ENCODE data around the gene CDK5RAP3. TPM values are rescaled to one million over a fixed set of nuclear protein-coding genes. Genes with fewer than 3 reads are reported as not detected.

Gene CDK5RAP3
- polyA plus RNA-seq, 2 donors = 103 to 217 TPM

GRCh38 chr17:47935961-47936360, 35.0 kb upstream of the CDK5RAP3 start:
- H3K36me3 ChIP-seq (ENCODE audit: control insufficient read depth in 2 of 2, insufficient read depth in 2 of 2, low read length in 1 of 2) = peaks cover 0 to 2% of the 10 kb centered on the region in 2 donors
- no peak overlapping the region for H3K27ac ChIP-seq (ENCODE audit: low read depth in 2 of 2, low read length in 1 of 2)
- 44 to 55% methylated on average over 5 of the region's 5 CpGs for WGBS, 2 donors
- H3K4me1 ChIP-seq (ENCODE audit: control insufficient read depth in 2 of 2, insufficient read depth in 2 of 2, low read length in 1 of 2) = peaks cover 2% of the 10 kb centered on the region in 2 donors
- H3K9me3 ChIP-seq (ENCODE audit: control insufficient read depth in 2 of 2, insufficient read depth in 1 of 2, low read depth in 1 of 2, low read length in 1 of 2) = no peaks in the 10 kb centered on the region
- H3K4me3 ChIP-seq (ENCODE audit: low read depth in 1 of 2, low read length in 2 of 2) = no peak overlapping the region
- H3K27me3 ChIP-seq (ENCODE audit: control insufficient read depth in 1 of 2, insufficient read depth in 2 of 2, low read length in 2 of 2) = no peaks in the 10 kb centered on the region

GRCh38 chr17:47937941-47938340, 33.0 kb upstream of the CDK5RAP3 start:
- no peak overlapping the region for H3K4me3 ChIP-seq (ENCODE audit: low read depth in 1 of 2, low read length in 2 of 2)
- H3K27me3 ChIP-seq (ENCODE audit: control insufficient read depth in 1 of 2, insufficient read depth in 2 of 2, low read length in 2 of 2) = no peaks in the 10 kb centered on the region
- H3K27ac ChIP-seq (ENCODE audit: low read depth in 2 of 2, low read length in 1 of 2) = no peak overlapping the region
- WGBS, 2 donors = 82 to 87% methylated on average over 5 of the region's 5 CpGs
- H3K4me1 ChIP-seq (ENCODE audit: control insufficient read depth in 2 of 2, insufficient read depth in 2 of 2, low read length in 1 of 2) = peaks cover 2% of the 10 kb centered on the region in 2 donors
- no peaks in the 10 kb centered on the region for H3K9me3 ChIP-seq (ENCODE audit: control insufficient read depth in 2 of 2, insufficient read depth in 1 of 2, low read depth in 1 of 2, low read length in 1 of 2)
- no peaks in the 10 kb centered on the region for H3K36me3 ChIP-seq (ENCODE audit: control insufficient read depth in 2 of 2, insufficient read depth in 2 of 2, low read length in 1 of 2)

GRCh38 chr17:47941246-47942095, 29.4 kb upstream of the CDK5RAP3 start, which contains the start of gene PNPO:
Gene PNPO, plus strand, starts transcription at chr17:47941571. Its CDS starts 105 bp downstream, at chr17:47941676.
- peak within 1 kb of the TSS; percentile 71 to 77 for H3K4me3 ChIP-seq (ENCODE audit: low read depth in 1 of 2, low read length in 2 of 2)
- WGBS, 2 donors = 1% methylated on average over 45 to 50 of the region's 50 CpGs
- H3K4me1 ChIP-seq (ENCODE audit: control insufficient read depth in 2 of 2, insufficient read depth in 2 of 2, low read length in 1 of 2) = peaks cover 0 to 2% of the 10 kb centered on the region in 2 donors
- H3K36me3 ChIP-seq (ENCODE audit: control insufficient read depth in 2 of 2, insufficient read depth in 2 of 2, low read length in 1 of 2) = peaks cover 0 to 3% of the 10 kb centered on the region in 2 donors
- no peaks in the 10 kb centered on the region for H3K27me3 ChIP-seq (ENCODE audit: control insufficient read depth in 1 of 2, insufficient read depth in 2 of 2, low read length in 2 of 2)
- no peaks in the 10 kb centered on the region for H3K9me3 ChIP-seq (ENCODE audit: control insufficient read depth in 2 of 2, insufficient read depth in 1 of 2, low read depth in 1 of 2, low read length in 1 of 2)
- H3K27ac ChIP-seq (ENCODE audit: low read depth in 2 of 2, low read length in 1 of 2) = peak within 1 kb of the TSS; percentile 37 to 87

GRCh38 chr17:47942096-47942510, 28.8 kb upstream of the CDK5RAP3 start:
- H3K4me3 ChIP-seq (ENCODE audit: low read depth in 1 of 2, low read length in 2 of 2) = peak overlapping the region; percentile 71 to 77
- 9% methylated on average over 5 of the region's 5 CpGs for WGBS, 2 donors
- H3K27me3 ChIP-seq (ENCODE audit: control insufficient read depth in 1 of 2, insufficient read depth in 2 of 2, low read length in 2 of 2) = no peaks in the 10 kb centered on the region
- no peak overlapping the region for H3K27ac ChIP-seq (ENCODE audit: low read depth in 2 of 2, low read length in 1 of 2)
- H3K36me3 ChIP-seq (ENCODE audit: control insufficient read depth in 2 of 2, insufficient read depth in 2 of 2, low read length in 1 of 2) = peaks cover 0 to 3% of the 10 kb centered on the region in 2 donors
- no peaks in the 10 kb centered on the region for H3K9me3 ChIP-seq (ENCODE audit: control insufficient read depth in 2 of 2, insufficient read depth in 1 of 2, low read depth in 1 of 2, low read length in 1 of 2)
- no peaks in the 10 kb centered on the region for H3K4me1 ChIP-seq (ENCODE audit: control insufficient read depth in 2 of 2, insufficient read depth in 2 of 2, low read length in 1 of 2)

- no peak overlapping the region for H3K27ac ChIP-seq (ENCODE audit: low read depth in 2 of 2, low read length in 1 of 2)
- H3K9me3 ChIP-seq (ENCODE audit: control insufficient read depth in 2 of 2, insufficient read depth in 1 of 2, low read depth in 1 of 2, low read length in 1 of 2) = no peaks in the 10 kb centered on the region
- H3K4me1 ChIP-seq (ENCODE audit: control insufficient read depth in 2 of 2, insufficient read depth in 2 of 2, low read length in 1 of 2) = no peaks in the 10 kb centered on the region
- peaks cover 0 to 3% of the 10 kb centered on the region in 2 donors for H3K36me3 ChIP-seq (ENCODE audit: control insufficient read depth in 2 of 2, insufficient read depth in 2 of 2, low read length in 1 of 2)
- 65 to 70% methylated on average over 6 of the region's 6 CpGs for WGBS, 2 donors
- no peaks in the 10 kb centered on the region for H3K27me3 ChIP-seq (ENCODE audit: control insufficient read depth in 1 of 2, insufficient read depth in 2 of 2, low read length in 2 of 2)
- peak overlapping the region in 1 of 2 donors; percentile 77 for H3K4me3 ChIP-seq (ENCODE audit: low read depth in 1 of 2, low read length in 2 of 2)
Observed at GRCh38 chr17:47942568-47942967, 28.3 kb upstream of the CDK5RAP3 start.

- WGBS, 2 donors = 78 to 79% methylated on average over 8 of the region's 8 CpGs
- no peak overlapping the region for H3K4me3 ChIP-seq (ENCODE audit: low read depth in 1 of 2, low read length in 2 of 2)
- no peaks in the 10 kb centered on the region for H3K27me3 ChIP-seq (ENCODE audit: control insufficient read depth in 1 of 2, insufficient read depth in 2 of 2, low read length in 2 of 2)
- peaks cover 0 to 3% of the 10 kb centered on the region in 2 donors for H3K36me3 ChIP-seq (ENCODE audit: control insufficient read depth in 2 of 2, insufficient read depth in 2 of 2, low read length in 1 of 2)
- peaks cover 4 to 9% of the 10 kb centered on the region in 2 donors for H3K4me1 ChIP-seq (ENCODE audit: control insufficient read depth in 2 of 2, insufficient read depth in 2 of 2, low read length in 1 of 2)
- no peak overlapping the region for H3K27ac ChIP-seq (ENCODE audit: low read depth in 2 of 2, low read length in 1 of 2)
- H3K9me3 ChIP-seq (ENCODE audit: control insufficient read depth in 2 of 2, insufficient read depth in 1 of 2, low read depth in 1 of 2, low read length in 1 of 2) = no peaks in the 10 kb centered on the region
Observed at GRCh38 chr17:47945080-47945479, 25.8 kb upstream of the CDK5RAP3 start.

- Histone ChIP-seq H3K27me3 (ENCODE audit: control insufficient read depth in 1 of 2, insufficient read depth in 2 of 2, low read length in 2 of 2) (no peaks in the 10 kb centered on the region), H3K4me3 (ENCODE audit: low read depth in 1 of 2, low read length in 2 of 2) (no peak overlapping the region), H3K9me3 (ENCODE audit: control insufficient read depth in 2 of 2, insufficient read depth in 1 of 2, low read depth in 1 of 2, low read length in 1 of 2) (no peaks in the 10 kb centered on the region), H3K36me3 (ENCODE audit: control insufficient read depth in 2 of 2, insufficient read depth in 2 of 2, low read length in 1 of 2) (peaks cover 0 to 3% of the 10 kb centered on the region in 2 donors), H3K4me1 (ENCODE audit: control insufficient read depth in 2 of 2, insufficient read depth in 2 of 2, low read length in 1 of 2) (peaks cover 4 to 12% of the 10 kb centered on the region in 2 donors), H3K27ac (ENCODE audit: low read depth in 2 of 2, low read length in 1 of 2) (no peak overlapping the region)
- 71 to 82% methylated on average over 10 of the region's 10 CpGs for WGBS, 2 donors
Observed at GRCh38 chr17:47945529-47946508, 25.1 kb upstream of the CDK5RAP3 start.

GRCh38 chr17:47946516-47946915, 24.4 kb upstream of the CDK5RAP3 start:
- Histone ChIP-seq H3K9me3 (ENCODE audit: control insufficient read depth in 2 of 2, insufficient read depth in 1 of 2, low read depth in 1 of 2, low read length in 1 of 2) (no peaks in the 10 kb centered on the region), H3K36me3 (ENCODE audit: control insufficient read depth in 2 of 2, insufficient read depth in 2 of 2, low read length in 1 of 2) (peaks cover 0 to 3% of the 10 kb centered on the region in 2 donors), H3K27me3 (ENCODE audit: control insufficient read depth in 1 of 2, insufficient read depth in 2 of 2, low read length in 2 of 2) (no peaks in the 10 kb centered on the region), H3K4me3 (ENCODE audit: low read depth in 1 of 2, low read length in 2 of 2) (no peak overlapping the region), H3K4me1 (ENCODE audit: control insufficient read depth in 2 of 2, insufficient read depth in 2 of 2, low read length in 1 of 2) (peaks cover 4 to 12% of the 10 kb centered on the region in 2 donors), H3K27ac (ENCODE audit: low read depth in 2 of 2, low read length in 1 of 2) (no peak overlapping the region)
- WGBS, 2 donors = 86 to 89% methylated on average over 6 of the region's 6 CpGs

GRCh38 chr17:47946929-47947397, 23.9 kb upstream of the CDK5RAP3 start:
- H3K27me3 ChIP-seq (ENCODE audit: control insufficient read depth in 1 of 2, insufficient read depth in 2 of 2, low read length in 2 of 2) = no peaks in the 10 kb centered on the region
- H3K27ac ChIP-seq (ENCODE audit: low read depth in 2 of 2, low read length in 1 of 2) = peak overlapping the region; percentile 14 to 75
- peaks cover 4 to 12% of the 10 kb centered on the region in 2 donors for H3K4me1 ChIP-seq (ENCODE audit: control insufficient read depth in 2 of 2, insufficient read depth in 2 of 2, low read length in 1 of 2)
- H3K4me3 ChIP-seq (ENCODE audit: low read depth in 1 of 2, low read length in 2 of 2) = no peak overlapping the region
- H3K36me3 ChIP-seq (ENCODE audit: control insufficient read depth in 2 of 2, insufficient read depth in 2 of 2, low read length in 1 of 2) = peaks cover 0 to 3% of the 10 kb centered on the region in 2 donors
- H3K9me3 ChIP-seq (ENCODE audit: control insufficient read depth in 2 of 2, insufficient read depth in 1 of 2, low read depth in 1 of 2, low read length in 1 of 2) = no peaks in the 10 kb centered on the region
- WGBS, 2 donors = 12 to 16% methylated on average over 2 of the region's 2 CpGs

Data from esophagus (tissue), 2 donors.